ENCODE results near the gene GPER1. TPM values are rescaled to one million over a fixed set of nuclear protein-coding genes. Genes with fewer than 3 reads are reported as not detected.
A peak's percentile ranks its signal among the peaks of the same experiment; 100 is the strongest.

Gene GPER1
- polyA plus RNA-seq, 6 donors from 2014 or later, result 0.40 to 0.88 (median 0.65) TPM; not detected in 3

- DNase-seq, result no peak
- Mint-ChIP-seq H3K27me3 (no peaks in the 10 kb centered on the region), H3K4me3 (no peak overlapping the region), H3K36me3 (peaks cover 0 to 14% of the 10 kb centered on the region in 2 donors), H3K27ac (no peak overlapping the region), H3K4me1 (peaks cover 7 to 14% (median 10%) of the 10 kb centered on the region in 3 donors), H3K9me3 (no peaks in the 10 kb centered on the region)
- ATAC-seq (ENCODE audit: low read depth in 2 of 2), result no peak
Measured at GRCh38 chr7:1091644-1092027, 3.7 kb downstream of the GPER1 start.

DNA sequence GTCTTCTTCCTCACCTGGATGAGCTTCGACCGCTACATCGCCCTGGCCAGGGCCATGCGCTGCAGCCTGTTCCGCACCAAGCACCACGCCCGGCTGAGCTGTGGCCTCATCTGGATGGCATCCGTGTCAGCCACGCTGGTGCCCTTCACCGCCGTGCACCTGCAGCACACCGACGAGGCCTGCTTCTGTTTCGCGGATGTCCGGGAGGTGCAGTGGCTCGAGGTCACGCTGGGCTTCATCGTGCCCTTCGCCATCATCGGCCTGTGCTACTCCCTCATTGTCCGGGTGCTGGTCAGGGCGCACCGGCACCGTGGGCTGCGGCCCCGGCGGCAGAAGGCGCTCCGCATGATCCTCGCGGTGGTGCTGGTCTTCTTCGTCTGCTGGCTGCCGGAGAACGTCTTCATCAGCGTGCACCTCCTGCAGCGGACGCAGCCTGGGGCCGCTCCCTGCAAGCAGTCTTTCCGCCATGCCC is 4.3 kb downstream of the GPER1 start:
- peaks cover 1 to 8% (median 6%) of the 10 kb centered on the region in 3 donors for H3K4me1 Mint-ChIP-seq
- no peak for DNase-seq
- peaks cover 3 to 18% of the 10 kb centered on the region in 2 donors for H3K36me3 Mint-ChIP-seq
- H3K27ac Mint-ChIP-seq, result no peak overlapping the region
- H3K4me3 Mint-ChIP-seq, result no peak overlapping the region
- ATAC-seq (ENCODE audit: low read depth in 2 of 2), result no peak
- no peaks in the 10 kb centered on the region for H3K27me3 Mint-ChIP-seq
- H3K9me3 Mint-ChIP-seq, result no peaks in the 10 kb centered on the region

GRCh38 chr7:1092806-1093501 is 5.0 kb downstream of the GPER1 start:
- ATAC-seq (ENCODE audit: low read depth in 2 of 2) (no peak), DNase-seq (no peak)
- Mint-ChIP-seq H3K36me3 (peaks cover 9 to 25% of the 10 kb centered on the region in 2 donors), H3K27me3 (no peaks in the 10 kb centered on the region), H3K4me3 (no peak overlapping the region), H3K9me3 (peaks cover 0 to 6% (median 0%) of the 10 kb centered on the region in 7 donors), H3K27ac (no peak overlapping the region), H3K4me1 (peaks cover 2 to 7% (median 5%) of the 10 kb centered on the region in 3 donors)

DNA sequence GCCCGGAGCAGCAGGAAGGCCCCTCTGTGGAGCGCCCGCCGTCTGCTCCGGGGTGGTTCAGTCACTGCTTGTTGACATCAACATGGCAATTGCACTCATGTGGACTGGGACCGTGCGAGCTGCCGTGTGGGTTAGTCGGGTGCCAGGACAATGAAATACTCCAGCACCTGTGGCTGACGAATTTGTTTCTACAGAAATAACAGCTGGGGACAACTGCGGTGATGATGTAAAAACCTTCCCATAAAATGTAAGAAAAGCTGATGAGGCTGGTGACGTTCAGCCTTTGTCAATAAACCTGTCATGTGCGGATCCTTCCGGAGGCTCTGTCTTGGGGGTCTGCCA is 5.6 kb downstream of the GPER1 start:
- Mint-ChIP-seq H3K36me3 (peaks cover 13 to 30% of the 10 kb centered on the region in 2 donors), H3K27me3 (no peaks in the 10 kb centered on the region), H3K4me3 (no peak overlapping the region), H3K27ac (no peak overlapping the region), H3K9me3 (peaks cover 0 to 6% (median 3%) of the 10 kb centered on the region in 7 donors), H3K4me1 (peaks cover 2 to 7% (median 5%) of the 10 kb centered on the region in 3 donors)
- no peak for DNase-seq
- no peak for ATAC-seq (ENCODE audit: low read depth in 2 of 2)

DNA sequence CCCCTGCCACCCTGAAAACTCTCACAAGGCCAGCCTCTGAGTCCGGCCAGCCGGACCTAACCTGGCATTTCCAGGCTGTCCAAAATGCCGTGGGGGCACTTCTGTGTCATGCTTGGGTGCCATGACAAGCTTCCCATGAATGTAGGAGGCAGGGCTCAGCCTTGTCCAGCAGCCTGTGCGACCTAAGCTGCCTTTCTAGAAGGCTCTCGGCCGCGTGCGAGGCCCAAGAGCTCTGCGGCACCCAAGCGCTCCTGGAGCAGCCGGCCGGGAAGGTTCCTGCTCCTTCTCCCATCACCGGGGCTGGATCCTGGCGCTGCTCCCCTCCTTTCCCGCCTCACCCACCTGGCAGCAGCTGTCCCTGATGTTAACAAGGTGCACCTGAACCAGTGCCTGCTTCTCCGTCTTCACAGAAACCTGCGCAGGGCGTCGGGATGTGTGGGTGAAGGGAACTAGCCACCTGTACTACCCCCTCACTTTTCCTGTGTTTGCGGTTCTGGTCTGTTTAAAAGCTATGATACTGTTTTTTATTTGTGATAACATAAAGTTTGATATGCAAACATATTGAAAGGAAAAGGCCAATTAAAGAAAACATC is 6.1 kb downstream of the GPER1 start:
- no peaks in the 10 kb centered on the region for H3K27me3 Mint-ChIP-seq
- H3K36me3 Mint-ChIP-seq, result peaks cover 13 to 30% of the 10 kb centered on the region in 2 donors
- peaks cover 0 to 6% (median 3%) of the 10 kb centered on the region in 7 donors for H3K9me3 Mint-ChIP-seq
- H3K4me3 Mint-ChIP-seq, result no peak overlapping the region
- peaks cover 2 to 7% (median 5%) of the 10 kb centered on the region in 3 donors for H3K4me1 Mint-ChIP-seq
- no peak overlapping the region for H3K27ac Mint-ChIP-seq
- no peak for DNase-seq
- no peak for ATAC-seq (ENCODE audit: low read depth in 2 of 2)

- H3K27me3 Mint-ChIP-seq, result no peaks in the 10 kb centered on the region
- H3K36me3 Mint-ChIP-seq, result peaks cover 13 to 30% of the 10 kb centered on the region in 2 donors
- no peak for DNase-seq
- H3K4me3 Mint-ChIP-seq, result no peak overlapping the region
- peaks cover 0 to 6% (median 3%) of the 10 kb centered on the region in 7 donors for H3K9me3 Mint-ChIP-seq
- peaks cover 2 to 10% (median 5%) of the 10 kb centered on the region in 3 donors for H3K4me1 Mint-ChIP-seq
- ATAC-seq (ENCODE audit: low read depth in 2 of 2), result no peak
- peak overlapping the region in 1 of 6 donors; percentile 88 for H3K27ac Mint-ChIP-seq
Measured at GRCh38 chr7:1094870-1095269, 7.0 kb downstream of the GPER1 start.

DNA sequence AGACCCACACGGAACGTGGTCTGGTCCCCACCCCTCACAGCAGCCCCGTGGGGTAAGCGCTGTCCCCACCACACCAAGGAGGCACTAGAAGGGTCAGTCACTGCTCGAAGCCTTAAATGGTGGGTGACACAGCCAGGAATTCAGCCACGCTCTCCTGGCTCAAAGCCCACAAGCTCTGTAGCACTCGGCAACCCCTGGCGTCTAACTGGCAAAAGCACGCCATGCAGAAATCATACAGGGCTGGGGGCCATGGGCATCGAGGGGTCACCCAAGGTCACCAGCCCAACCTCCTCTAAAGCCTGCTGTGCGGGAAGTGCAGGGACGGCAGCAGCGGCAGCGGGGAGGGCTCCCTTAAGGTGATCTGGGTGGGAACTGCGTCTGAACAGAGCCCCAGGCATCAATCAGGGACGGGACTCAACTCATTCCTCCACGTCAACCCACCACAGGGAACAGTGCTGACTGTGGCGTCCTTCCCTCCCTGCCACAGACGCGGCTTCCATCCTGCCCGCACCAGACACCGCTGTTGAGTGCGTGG is 7.8 kb downstream of the GPER1 start:
- no peak for DNase-seq
- peaks cover 2 to 10% (median 5%) of the 10 kb centered on the region in 3 donors for H3K4me1 Mint-ChIP-seq
- no peak overlapping the region for H3K27ac Mint-ChIP-seq
- ATAC-seq (ENCODE audit: low read depth in 2 of 2), result no peak
- H3K27me3 Mint-ChIP-seq, result no peaks in the 10 kb centered on the region
- H3K9me3 Mint-ChIP-seq, result peaks cover 0 to 6% (median 3%) of the 10 kb centered on the region in 7 donors
- H3K36me3 Mint-ChIP-seq, result peaks cover 13 to 30% of the 10 kb centered on the region in 2 donors
- no peak overlapping the region for H3K4me3 Mint-ChIP-seq

- Mint-ChIP-seq H3K27me3 (no peaks in the 10 kb centered on the region), H3K27ac (peak overlapping the region in 1 of 6 donors; percentile 62), H3K9me3 (peaks cover 0 to 6% (median 3%) of the 10 kb centered on the region in 7 donors), H3K4me1 (peaks cover 2 to 10% (median 5%) of the 10 kb centered on the region in 3 donors), H3K4me3 (no peak overlapping the region), H3K36me3 (peaks cover 13 to 30% of the 10 kb centered on the region in 2 donors)
- ATAC-seq (ENCODE audit: low read depth in 2 of 2), result no peak
- no peak for DNase-seq
Measured at GRCh38 chr7:1096156-1097119, 8.5 kb downstream of the GPER1 start.

DNA sequence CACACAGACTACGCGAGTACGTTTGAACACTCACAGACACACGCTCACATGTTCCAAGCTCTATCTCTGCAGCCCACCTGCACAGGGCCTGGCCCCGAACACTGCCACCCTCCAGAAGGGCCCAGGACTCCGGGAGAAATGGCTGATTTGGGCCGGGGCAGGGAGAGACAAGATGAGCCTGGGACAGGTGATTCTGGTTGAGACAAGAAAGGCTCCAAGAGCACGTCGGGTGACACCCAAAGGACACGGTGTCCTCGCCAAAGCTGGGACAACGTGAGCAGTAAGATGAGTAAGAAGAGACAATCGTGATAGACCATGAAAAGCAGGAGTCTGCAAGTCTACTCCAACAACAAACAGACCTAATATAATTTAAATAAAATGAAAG is 9.2 kb downstream of the GPER1 start:
- Mint-ChIP-seq H3K27me3 (no peaks in the 10 kb centered on the region), H3K4me1 (peaks cover 2 to 7% (median 5%) of the 10 kb centered on the region in 3 donors), H3K9me3 (peaks cover 0 to 6% (median 3%) of the 10 kb centered on the region in 7 donors), H3K4me3 (no peak overlapping the region), H3K36me3 (peaks cover 13 to 23% of the 10 kb centered on the region in 2 donors), H3K27ac (no peak overlapping the region)
- DNase-seq (no peak), ATAC-seq (ENCODE audit: low read depth in 2 of 2) (no peak)

DNA sequence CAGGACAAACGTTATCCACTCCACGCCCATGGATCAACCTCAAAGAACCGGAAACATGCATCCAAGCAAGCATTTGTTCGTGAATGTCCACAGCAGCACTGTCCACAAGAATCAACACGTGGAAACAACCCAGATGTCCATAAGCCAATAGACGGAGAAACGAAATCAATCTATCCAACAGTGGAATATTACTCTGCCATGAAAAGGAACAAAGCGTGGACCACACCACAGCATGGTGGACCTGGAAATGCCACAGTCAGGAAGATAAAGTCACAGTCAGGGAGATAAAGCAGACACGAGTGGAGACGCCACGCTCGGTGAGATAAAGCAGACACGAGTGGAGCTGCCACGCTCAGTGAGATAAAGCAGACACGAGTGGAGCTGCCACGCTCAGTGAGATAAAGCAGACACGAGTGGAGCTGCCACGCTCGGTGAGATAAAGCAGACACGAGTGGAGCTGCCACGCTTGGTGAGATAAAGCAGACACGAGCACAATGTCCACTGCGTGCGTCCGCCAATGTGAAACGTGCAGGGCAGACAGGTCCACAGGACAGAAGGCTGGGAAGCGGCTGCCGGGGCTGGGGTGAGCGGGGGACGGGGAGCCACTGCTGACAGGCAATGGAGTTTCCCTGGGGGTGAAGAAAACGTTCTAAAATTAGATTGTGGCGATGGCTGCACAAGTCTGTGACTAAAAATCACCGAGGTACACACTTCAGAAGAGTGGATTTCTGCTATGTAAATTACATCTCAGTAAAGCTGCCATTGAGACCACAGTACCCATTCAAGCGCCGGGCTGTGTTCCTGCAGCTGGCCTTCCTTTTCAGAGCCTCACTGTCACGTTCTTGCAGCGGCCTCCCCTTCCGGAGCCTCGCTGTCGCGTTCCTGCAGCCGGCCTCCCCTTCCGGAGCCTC is 10.6 kb downstream of the GPER1 start:
- DNase-seq (no peak), ATAC-seq (ENCODE audit: low read depth in 2 of 2) (no peak)
- H3K4me3 Mint-ChIP-seq, result no peak overlapping the region
- peaks cover 13 to 16% of the 10 kb centered on the region in 2 donors for H3K36me3 Mint-ChIP-seq
- peaks cover 0 to 6% (median 3%) of the 10 kb centered on the region in 7 donors for H3K9me3 Mint-ChIP-seq
- no peaks in the 10 kb centered on the region for H3K27me3 Mint-ChIP-seq
- peak overlapping the region in 1 of 6 donors; percentile 76 for H3K27ac Mint-ChIP-seq
- peaks cover 2 to 5% (median 4%) of the 10 kb centered on the region in 3 donors for H3K4me1 Mint-ChIP-seq

DNA sequence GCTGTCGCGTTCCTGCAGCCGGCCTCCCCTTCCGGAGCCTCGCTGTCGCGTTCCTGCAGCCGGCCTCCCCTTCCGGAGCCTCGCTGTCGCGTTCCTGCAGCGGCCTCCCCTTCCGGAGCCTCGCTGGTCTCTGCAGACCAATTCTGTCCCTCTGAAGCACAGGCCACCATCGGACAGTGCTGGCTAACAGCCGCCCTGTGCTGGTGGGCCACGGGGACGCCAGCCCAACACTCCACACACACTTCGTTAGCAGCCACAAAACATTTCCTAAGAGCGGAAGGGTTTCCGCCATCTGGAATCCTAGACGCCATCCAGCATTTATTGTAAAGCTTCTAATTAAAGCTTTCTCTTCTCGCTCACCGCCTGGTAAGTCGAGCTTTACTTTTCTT is 11.2 kb downstream of the GPER1 start:
- H3K27me3 Mint-ChIP-seq, result no peaks in the 10 kb centered on the region
- H3K36me3 Mint-ChIP-seq, result peaks cover 13 to 16% of the 10 kb centered on the region in 2 donors
- peak overlapping the region in 1 of 8 donors; percentile 42 for H3K4me3 Mint-ChIP-seq
- DNase-seq (no peak), ATAC-seq (ENCODE audit: low read depth in 2 of 2) (no peak)
- H3K4me1 Mint-ChIP-seq, result peaks cover 2 to 5% (median 4%) of the 10 kb centered on the region in 3 donors
- H3K9me3 Mint-ChIP-seq, result peaks cover 0 to 6% (median 3%) of the 10 kb centered on the region in 7 donors
- no peak overlapping the region for H3K27ac Mint-ChIP-seq

DNA sequence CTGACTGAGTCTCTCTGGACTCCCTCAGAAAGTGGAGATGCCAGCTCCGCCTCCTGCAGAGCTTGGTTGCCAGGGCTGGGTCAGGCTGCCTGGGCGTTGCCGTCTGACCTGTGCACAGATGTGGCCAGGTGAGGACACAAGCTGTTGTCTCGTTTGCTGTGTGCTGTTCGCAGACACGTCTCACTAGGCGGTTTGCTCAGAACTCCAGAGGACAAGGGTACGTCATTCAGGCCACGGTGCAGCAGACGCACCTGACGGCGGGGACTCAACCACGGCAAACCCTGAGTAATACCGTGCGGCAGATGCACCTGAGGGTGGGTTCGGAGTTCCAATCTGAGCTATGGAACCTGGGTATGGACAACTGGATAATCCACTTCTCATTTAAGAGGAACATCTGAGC is 11.7 kb downstream of the GPER1 start:
- no peak overlapping the region for H3K4me3 Mint-ChIP-seq
- DNase-seq (no peak), ATAC-seq (ENCODE audit: low read depth in 2 of 2) (no peak)
- no peak overlapping the region for H3K27ac Mint-ChIP-seq
- H3K27me3 Mint-ChIP-seq, result no peaks in the 10 kb centered on the region
- H3K9me3 Mint-ChIP-seq, result peaks cover 0 to 6% (median 3%) of the 10 kb centered on the region in 7 donors
- peaks cover 2 to 5% (median 4%) of the 10 kb centered on the region in 3 donors for H3K4me1 Mint-ChIP-seq
- peaks cover 13 to 16% of the 10 kb centered on the region in 2 donors for H3K36me3 Mint-ChIP-seq

Data from naive B cell (primary cell).